Activated gamma-delta T cell (primary cell): ENCODE measurements around the gene CYP4F12.

Experiments
- DNase-seq: peaks from one replicate; lab custom pipeline; 2025; lab: John Stamatoyannopoulos, UW
- total RNA-seq, 2 donors: gene quantifications; one replicate each; lab custom pipeline; 2026; lab: John Stamatoyannopoulos, UW

Gene CYP4F12
- 0.05 to 0.57 reads per million in 2 donors for total RNA-seq

- no peak for DNase-seq
Measured at GRCh38 chr19:15672580-15673175, at the start of gene CYP4F12. CYP4F12 (plus strand) TSS chr19:15673087; CDS start chr19:15673530, 443 bp downstream.

GRCh38 chr19:15623711-15624318 is 49.1 kb upstream of the CYP4F12 start:
- DNase-seq = no peak

DNA sequence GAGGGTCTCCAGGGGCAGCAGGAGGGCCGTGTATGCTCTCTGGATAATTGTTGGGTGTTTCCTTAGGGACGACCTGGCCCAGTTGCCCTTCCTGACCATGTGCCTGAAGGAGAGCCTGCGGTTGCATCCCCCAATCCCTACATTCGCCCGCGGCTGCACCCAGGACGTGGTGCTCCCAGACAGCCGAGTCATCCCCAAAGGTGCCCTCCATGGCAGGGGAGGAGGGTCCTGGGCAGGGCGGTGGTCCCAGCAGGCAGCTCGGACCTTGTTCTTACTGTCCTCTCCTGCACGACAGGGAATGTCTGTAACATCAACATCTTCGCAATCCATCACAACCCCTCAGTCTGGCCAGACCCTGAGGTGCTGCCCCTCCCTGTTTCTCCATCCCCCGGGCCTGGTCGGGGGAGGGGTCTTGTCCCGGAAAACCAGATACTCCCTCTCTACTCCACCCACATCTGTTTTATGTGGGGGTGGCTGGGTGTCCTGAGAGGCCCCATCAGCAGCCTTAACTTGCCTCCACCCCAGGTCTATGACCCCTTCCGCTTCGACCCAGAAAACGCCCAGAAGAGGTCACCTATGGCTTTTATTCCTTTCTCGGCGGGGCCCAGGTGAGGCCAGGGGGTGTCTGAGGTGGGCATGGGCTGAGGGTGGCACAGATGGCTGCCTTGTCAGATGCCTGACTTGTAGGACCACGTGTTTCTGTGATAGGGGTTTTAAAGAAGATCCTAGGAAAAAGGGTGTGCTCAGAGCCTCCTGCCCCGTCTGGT is 44.5 kb upstream of the CYP4F12 start:
- DNase-seq = no peak

GRCh38 chr19:15629003-15629880 is 43.6 kb upstream of the CYP4F12 start:
- peak; percentile 50 for DNase-seq

DNA sequence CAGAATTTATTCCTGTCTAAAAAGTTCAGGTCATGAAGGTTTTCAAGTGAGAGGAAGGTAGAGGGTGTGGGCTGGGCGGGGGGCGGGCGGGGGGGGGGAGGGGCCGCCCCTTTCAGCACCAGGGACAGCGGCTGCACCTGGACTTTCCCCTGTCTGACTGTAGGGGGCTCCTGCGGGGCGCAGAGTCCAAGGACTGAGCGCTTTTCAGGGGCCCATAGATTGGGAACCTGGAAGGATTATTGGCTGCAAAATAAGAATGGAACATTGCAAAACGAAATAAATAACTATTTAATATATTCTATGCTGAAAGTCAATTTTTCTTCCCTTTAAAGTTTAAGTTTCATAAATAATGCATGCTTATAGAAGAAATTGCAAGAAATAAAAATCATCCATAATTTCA is 41.1 kb upstream of the CYP4F12 start:
- DNase-seq = no peak

DNA sequence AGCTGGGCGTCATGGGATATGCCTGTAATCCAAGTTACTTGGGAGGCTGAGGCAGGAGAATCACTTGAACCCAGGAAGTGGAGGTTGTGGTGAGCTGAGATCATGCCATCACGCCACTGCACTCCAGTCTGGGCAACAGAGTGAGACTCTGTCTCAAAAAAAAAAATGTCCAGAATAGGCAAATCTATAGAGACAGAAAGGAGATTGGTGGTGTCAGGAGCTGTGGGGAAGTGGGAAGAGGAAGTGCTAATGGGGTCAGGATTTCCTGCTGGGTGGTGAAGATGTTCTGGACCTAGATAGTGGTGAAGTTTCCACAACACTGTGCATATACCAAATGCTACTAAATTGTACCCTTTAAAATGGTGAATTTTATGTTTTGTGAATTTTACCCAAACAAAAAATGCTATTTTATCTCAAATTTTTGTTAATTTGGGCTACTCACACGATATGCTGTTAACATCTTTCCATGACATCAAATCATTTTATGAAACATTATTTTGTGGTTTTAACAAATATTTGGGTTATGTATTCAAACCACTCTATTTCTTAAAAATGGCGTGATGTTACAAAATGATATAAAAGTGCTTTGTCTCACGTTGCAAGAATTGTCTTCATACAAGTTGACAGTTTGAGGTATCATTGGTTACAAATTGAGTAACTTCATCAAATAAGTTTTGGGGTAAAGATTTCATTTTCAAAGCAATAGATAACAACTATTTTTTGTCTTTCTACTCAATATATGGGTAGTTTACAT is 39.6 kb upstream of the CYP4F12 start:
- DNase-seq = no peak

DNA sequence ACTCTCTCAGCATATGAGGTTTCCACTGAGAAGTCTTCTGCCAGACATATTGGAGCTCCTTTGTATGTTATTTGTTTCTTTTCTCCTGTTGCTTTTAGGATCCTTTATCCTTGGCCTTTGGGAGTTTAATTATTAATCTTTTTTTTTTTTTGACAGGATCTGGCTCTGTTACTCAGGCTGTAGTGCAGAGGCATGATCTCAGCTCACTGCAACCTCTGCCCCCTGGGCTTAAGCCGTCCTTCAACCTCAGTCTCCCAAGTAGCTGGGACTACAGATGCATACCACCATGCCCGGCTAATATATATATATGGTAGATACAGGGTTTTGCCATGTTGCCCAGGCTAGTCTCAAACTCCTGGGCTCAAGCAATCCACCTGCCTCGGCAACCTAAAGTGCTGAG is 38.8 kb upstream of the CYP4F12 start:
- no peak for DNase-seq

GRCh38 chr19:15635016-15635805 is 37.7 kb upstream of the CYP4F12 start:
- DNase-seq = no peak

DNA sequence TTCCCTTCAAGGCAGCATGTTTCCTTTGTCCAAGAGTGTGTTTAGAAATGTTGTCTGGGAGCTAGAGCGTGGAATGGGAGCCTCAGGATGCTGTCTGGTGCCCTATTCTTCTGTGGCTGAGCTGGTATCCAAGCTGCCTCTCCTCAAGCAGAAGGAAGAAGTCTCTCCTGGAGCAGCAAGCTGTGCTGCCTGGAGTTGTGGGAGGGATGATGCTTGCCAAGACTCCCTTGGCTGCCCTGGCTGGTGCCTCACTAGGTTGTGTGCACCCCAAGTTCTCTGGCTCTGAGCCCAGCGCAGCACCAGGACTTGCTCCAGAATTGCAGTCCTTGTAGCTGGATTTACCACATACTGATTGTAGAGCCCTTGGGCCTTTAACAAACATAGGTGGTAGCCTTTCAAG is 36.9 kb upstream of the CYP4F12 start:
- no peak for DNase-seq

- no peak for DNase-seq
Measured at GRCh38 chr19:15639596-15639995, 33.3 kb upstream of the CYP4F12 start.

DNA sequence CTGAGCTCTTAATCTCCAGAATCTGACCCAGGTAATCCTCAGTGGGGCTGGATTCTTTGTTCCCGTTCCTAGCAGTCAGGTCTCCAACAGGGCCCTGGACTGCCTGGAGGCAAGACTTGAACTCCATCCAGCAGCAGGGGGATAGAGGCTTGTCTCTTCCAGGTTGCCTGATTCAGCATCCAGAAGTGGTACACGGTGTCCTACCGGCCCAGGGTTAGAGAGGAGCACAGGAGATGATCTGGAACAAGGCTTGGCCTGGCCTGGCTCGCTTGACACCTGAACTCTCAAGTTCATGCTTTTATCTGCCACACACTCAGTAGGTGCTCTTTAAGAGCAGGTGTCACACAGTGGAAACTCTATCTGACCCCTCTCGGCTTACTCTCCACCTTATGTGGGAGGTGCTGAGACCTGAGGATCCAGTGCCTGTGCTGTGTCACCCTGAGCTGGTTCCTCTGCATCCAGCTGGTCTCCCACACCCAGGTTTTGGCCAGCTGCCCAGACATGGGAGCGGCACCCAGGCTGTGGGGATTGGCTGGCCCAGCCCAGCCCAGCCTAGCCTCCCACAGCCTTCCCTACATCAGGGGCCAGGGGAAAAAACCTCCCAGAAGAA is 32.5 kb upstream of the CYP4F12 start, which contains the start of gene CYP4F3:
TSS of gene CYP4F3 (plus strand) at position 604 of the 610 bp plus-strand sequence. CDS start 519 bp downstream, outside the sequence.
- DNase-seq = no peak

GRCh38 chr19:15640904-15641597 is 31.8 kb upstream of the CYP4F12 start:
- no peak for DNase-seq

- DNase-seq = no peak
Measured at GRCh38 chr19:15641901-15642491, 30.9 kb upstream of the CYP4F12 start.

DNA sequence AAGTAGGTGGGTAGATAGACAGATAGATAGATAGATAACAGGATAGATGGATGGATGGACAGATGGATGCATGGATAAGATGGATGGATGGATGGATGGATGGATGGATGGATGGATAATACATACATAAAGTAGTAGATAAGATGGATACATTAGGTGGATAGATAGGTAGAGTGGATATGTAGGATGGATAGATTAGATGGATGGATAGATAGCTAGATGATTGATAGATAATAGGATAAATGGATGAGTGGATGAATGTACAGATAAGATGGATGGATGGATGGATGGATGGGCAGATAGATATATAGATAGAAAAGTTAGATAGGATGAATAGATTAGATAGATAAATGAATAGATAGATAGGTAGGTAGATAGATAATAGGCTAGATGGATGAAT is 30.1 kb upstream of the CYP4F12 start:
- no peak for DNase-seq

GRCh38 chr19:15643387-15643786 is 29.5 kb upstream of the CYP4F12 start:
- DNase-seq = no peak

DNA sequence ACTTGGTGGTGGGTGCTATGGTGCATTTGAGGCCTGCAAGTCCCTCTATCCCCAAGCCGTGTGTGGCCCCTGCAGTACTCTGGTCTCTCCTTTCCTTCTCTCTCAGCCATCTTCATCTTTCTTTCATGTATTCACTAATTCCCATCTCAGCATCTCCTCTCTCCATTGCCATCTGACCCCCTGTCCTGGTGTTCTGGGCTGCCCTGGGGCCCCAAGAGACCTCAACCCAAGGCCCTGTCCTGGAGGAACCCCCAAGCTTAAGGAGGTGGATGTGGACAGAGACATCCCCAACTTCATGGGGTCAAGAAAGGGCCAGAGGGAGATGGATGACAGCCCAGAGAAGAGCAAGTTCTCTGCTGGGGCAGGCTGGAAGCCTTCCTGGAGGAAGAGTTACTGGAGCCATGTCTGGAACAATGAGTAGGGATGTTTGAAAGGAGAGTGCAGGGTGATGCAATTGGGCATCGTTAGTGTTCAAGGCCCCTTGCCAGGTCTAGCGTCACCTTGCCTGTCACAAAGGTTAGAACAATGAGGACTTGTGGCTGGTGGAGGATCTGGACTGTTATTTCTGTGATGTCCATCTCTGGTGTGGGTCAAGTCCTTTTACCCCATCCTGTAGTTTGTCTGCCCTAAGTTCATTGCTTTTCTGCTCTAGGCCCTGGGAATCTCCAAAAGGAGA is 28.7 kb upstream of the CYP4F12 start:
- no peak for DNase-seq

GRCh38 chr19:15644816-15645215 is 28.1 kb upstream of the CYP4F12 start:
- no peak for DNase-seq

DNA sequence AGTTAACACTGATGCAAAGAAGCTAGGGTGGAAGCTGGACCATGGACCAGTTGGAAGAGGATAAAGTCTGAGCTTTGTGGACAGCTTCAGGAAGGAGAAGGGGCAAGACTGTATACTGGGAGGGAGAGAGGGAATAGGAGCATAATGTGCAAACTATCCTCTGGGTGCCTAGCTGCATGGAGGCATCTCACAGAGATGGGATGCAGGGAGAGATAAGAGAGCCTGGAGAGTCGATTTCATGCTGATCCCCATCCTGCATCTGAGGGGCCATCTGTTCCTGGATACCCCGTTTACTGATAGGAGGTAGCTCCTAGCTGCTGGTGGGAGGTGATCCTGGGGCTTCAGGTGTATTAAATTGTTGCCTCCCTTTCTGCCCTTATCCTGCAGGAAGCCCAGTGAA is 23.4 kb upstream of the CYP4F12 start:
- DNase-seq = no peak
